K562 (cell line): Measurements from ENCODE around the gene RPL19. TPM values are rescaled to one million over a fixed set of nuclear protein-coding genes. Genes with fewer than 3 reads are reported as not detected.

Experiments
- ATF6 ChIP-seq: sonication (generic); formaldehyde crosslinking; IDR thresholded peaks from 2 replicates; pipeline ENCODE4 v1.4.0; 2020; ENCODE audit warnings: mild to moderate bottlenecking, missing genetic modification reagents
- BACH1 ChIP-seq: fragments of 200-800 bp; sonication (Bioruptor generic); IDR thresholded peaks from 2 replicates; pipeline ENCODE4 v1.6.1; 2016; ENCODE audit warnings: missing genetic modification characterization, missing compliant biosample characterization
- CXXC5 ChIP-seq: fragments of 250-450 bp; sonication (Bioruptor Pico); IDR thresholded peaks from 2 replicates; pipeline ENCODE4 v1.8.0; 2022; ENCODE audit warnings: inconsistent platforms, mild to moderate bottlenecking, moderate library complexity
- E2F5 ChIP-seq: sonication (generic); formaldehyde crosslinking; IDR thresholded peaks from 2 replicates; pipeline ENCODE4 v1.8.0; 2022; ENCODE audit warnings: mild to moderate bottlenecking, missing genetic modification reagents
- ILF3 ChIP-seq: fragments of 450-650 bp; IDR thresholded peaks from 2 replicates; pipeline ENCODE4 v1.6.1; 2018; ENCODE audit warnings: antibody characterized with exemption, mild to moderate bottlenecking, moderate library complexity, borderline replicate concordance
- IRF9 ChIP-seq: fragments of 450-650 bp; IDR thresholded peaks from 2 replicates; pipeline ENCODE4 v1.6.1; 2016; ENCODE audit warnings: missing biosample characterization, missing genetic modification characterization
- LCOR ChIP-seq: sonication (generic); formaldehyde crosslinking; IDR thresholded peaks from 2 replicates; pipeline ENCODE4 v1.8.0; 2022; ENCODE audit warnings: mild to moderate bottlenecking, missing genetic modification reagents
- MTA3 ChIP-seq: fragments of 450-650 bp; formaldehyde crosslinking; IDR thresholded peaks from 2 replicates; pipeline ENCODE4 v1.6.1; 2017; ENCODE audit warnings: mild to moderate bottlenecking, borderline replicate concordance
- NCOA4 ChIP-seq: fragments of 450-650 bp; IDR thresholded peaks from 2 replicates; pipeline ENCODE4 v1.6.1; 2018; ENCODE audit warnings: mild to moderate bottlenecking; ENCODE audit not compliant: partially characterized antibody
- NFYB ChIP-seq: IDR thresholded peaks from 2 replicates; pipeline ENCODE4 v1.6.1; 2011; ENCODE audit warnings: mild to moderate bottlenecking, moderate library complexity; ENCODE audit not compliant: insufficient read length; ENCODE audit errors: extremely low read depth
- NR2C1 ChIP-seq, 2 experiments: fragments of 450-650 bp; IDR thresholded peaks; 2 replicates each; pipeline ENCODE4 v1.6.1; 2017; ENCODE audit warnings: mild to moderate bottlenecking in 2 of 2, antibody characterized with exemption in 1 of 2, inconsistent platforms in 1 of 2, missing compliant biosample characterization in 1 of 2, missing genetic modification characterization in 1 of 2
- PCBP1 ChIP-seq: fragments of 200-400 bp; formaldehyde crosslinking; IDR thresholded peaks from 2 replicates; pipeline ENCODE4 v1.6.1; 2018; ENCODE audit warnings: mild to moderate bottlenecking, low read depth, low read length; ENCODE audit not compliant: poor library complexity, severe bottlenecking
- POLR3A ChIP-seq: IDR thresholded peaks from 2 replicates; pipeline ENCODE4 v1.6.1; 2011; ENCODE audit warnings: borderline replicate concordance, mild to moderate bottlenecking, moderate library complexity; ENCODE audit not compliant: insufficient read length, insufficient read depth; ENCODE audit errors: extremely low read depth
- SIX5 ChIP-seq, 2 experiments: IDR thresholded peaks; 2 replicates each; pipeline ENCODE4 v1.6.1; 2011; ENCODE audit warnings: low read length in 2 of 2, borderline replicate concordance in 1 of 2, low read depth in 1 of 2, mild to moderate bottlenecking in 1 of 2, moderate library complexity in 1 of 2; ENCODE audit not compliant: insufficient read depth in 1 of 2
- SLC30A9 ChIP-seq: fragments of 250-450 bp; sonication (Bioruptor Pico); IDR thresholded peaks from 2 replicates; pipeline ENCODE4 v1.8.0; 2022; ENCODE audit warnings: mild to moderate bottlenecking, moderate library complexity
- SRF ChIP-seq, 2 experiments: fragments of 250-450, 450-650 bp in 1 of 2; sonication (Bioruptor Pico) in 1 of 2; sonication (generic) in 1 of 2; formaldehyde crosslinking; IDR thresholded peaks; 2 replicates each; pipeline versions ENCODE4 v1.5.0 to v1.5.1; 2020 to 2022; ENCODE audit warnings: mild to moderate bottlenecking in 1 of 2, missing genetic modification reagents in 1 of 2
- ZFP30 ChIP-seq: fragments of 250-450 bp; sonication (Bioruptor Pico); IDR thresholded peaks from 2 replicates; pipeline ENCODE4 v1.8.0; 2022; ENCODE audit warnings: moderate library complexity, mild to moderate bottlenecking, inconsistent platforms, borderline replicate concordance
- ZNF124 ChIP-seq: sonication (generic); formaldehyde crosslinking; IDR thresholded peaks from 2 replicates; pipeline ENCODE4 v1.8.1; 2022; ENCODE audit warnings: missing genetic modification reagents
- ZNF197 ChIP-seq: fragments of 200-800 bp; sonication (Bioruptor generic); IDR thresholded peaks from 2 replicates; pipeline ENCODE4 v1.6.1; 2016; ENCODE audit warnings: low read depth, missing genetic modification characterization, missing compliant biosample characterization
- ZNF282 ChIP-seq: sonication (generic); formaldehyde crosslinking; IDR thresholded peaks from 2 replicates; pipeline ENCODE4 v1.8.1; 2023; ENCODE audit warnings: missing genetic modification reagents
- ZSCAN29 ChIP-seq: fragments of 450-650 bp; IDR thresholded peaks from 2 replicates; pipeline ENCODE4 v1.6.1; 2017
- ZSCAN32 ChIP-seq: fragments of 450-650 bp; formaldehyde crosslinking; IDR thresholded peaks from 2 replicates; pipeline ENCODE4 v1.4.0; 2020; ENCODE audit warnings: mild to moderate bottlenecking, moderate library complexity
- polyA plus RNA-seq, 8 experiments: library from polyadenylated mRNA; depleted of rRNA in 4 of 8; stranded (reverse) in 5 of 8; unstranded in 3 of 8; fragments of >200 nt; fragmentation: Nextera tagmentation in 2 of 8; fragmentation: Illumina TruSeq in 1 of 8; extraction: Ambion mirVana in 2 of 8; extraction: Trizol in 1 of 8; gene quantifications; 2 replicates each; pipeline versions ENCODE4 v1.2.1 to v1.2.3, GENCODE V29; 2011 to 2014; ENCODE audit warnings: inconsistent platforms in 1 of 8, missing spikeins in 1 of 8
- total RNA-seq, 7 experiments: library from RNA; depleted of rRNA in 6 of 7; stranded (reverse); fragments of >200 nt in 6 of 7; fragmentation: Illumina TruSeq in 2 of 7; extraction: Trizol in 2 of 7; gene quantifications; 2 replicates each; pipeline versions ENCODE4 v1.2.1 to v1.2.3, GENCODE V29; 2011 to 2021; ENCODE audit warnings: low replicate concordance in 1 of 7
- TF ChIP-seq, protein P1 (sequence below): sonication (generic); formaldehyde crosslinking; IDR thresholded peaks from 2 replicates; pipeline ENCODE4 v1.8.0; 2022; ENCODE audit warnings: mild to moderate bottlenecking, missing genetic modification reagents

The RPL19 gene
- total and polyA plus RNA-seq, 9 of the 15 experiments (the other 6 are each of a cell fraction or from before 2014, with no cell fraction given): 2,263 to 4,614 (median 3,727) TPM

GRCh38 chr17:39229274-39229913 is 29.3 kb downstream of the RPL19 start (continued):
- TF ChIP-seq NCOA4 (no peak), SIX5 (IDR thresholded peaks at IDR 0.05; ENCODE audit: borderline replicate concordance in 1 of 2, insufficient read depth in 1 of 2, low read depth in 1 of 2, low read length in 2 of 2) (no peak), E2F5 (CRISPR knock-in tag) (no peak), IRF9 (tag) (no peak), SLC30A9 (CRISPR knock-in tag) (no peak), MTA3 (0 out of 2 replicates have a peak, but pooled peaks have one; percentile 18), CXXC5 (no peak), ZNF282 (CRISPR knock-in tag) (no peak), LCOR (CRISPR knock-in tag) (no peak), ZFP30 (CRISPR knock-in tag) (no peak), ZNF124 (no peak), NR2C1 (IDR thresholded peaks at IDR 0.05) (peak; percentile 93), NR2C1 (tag; IDR thresholded peaks at IDR 0.05) (peak; percentile 93), POLR3A (no peak), ILF3 (no peak), BACH1 (tag) (no peak), PCBP1 (no peak), ZSCAN29 (no peak), SRF (CRISPR knock-in tag; IDR thresholded peaks at IDR 0.05) (no peak), NFYB (no peak), ZSCAN32 (CRISPR knock-in tag) (no peak), ZNF197 (no peak), ATF6 (CRISPR knock-in tag) (no peak)
- TF ChIP-seq, protein P1, sequence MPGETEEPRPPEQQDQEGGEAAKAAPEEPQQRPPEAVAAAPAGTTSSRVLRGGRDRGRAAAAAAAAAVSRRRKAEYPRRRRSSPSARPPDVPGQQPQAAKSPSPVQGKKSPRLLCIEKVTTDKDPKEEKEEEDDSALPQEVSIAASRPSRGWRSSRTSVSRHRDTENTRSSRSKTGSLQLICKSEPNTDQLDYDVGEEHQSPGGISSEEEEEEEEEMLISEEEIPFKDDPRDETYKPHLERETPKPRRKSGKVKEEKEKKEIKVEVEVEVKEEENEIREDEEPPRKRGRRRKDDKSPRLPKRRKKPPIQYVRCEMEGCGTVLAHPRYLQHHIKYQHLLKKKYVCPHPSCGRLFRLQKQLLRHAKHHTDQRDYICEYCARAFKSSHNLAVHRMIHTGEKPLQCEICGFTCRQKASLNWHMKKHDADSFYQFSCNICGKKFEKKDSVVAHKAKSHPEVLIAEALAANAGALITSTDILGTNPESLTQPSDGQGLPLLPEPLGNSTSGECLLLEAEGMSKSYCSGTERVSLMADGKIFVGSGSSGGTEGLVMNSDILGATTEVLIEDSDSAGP (CRISPR knock-in tag): no peak
